Smooth muscle cell (in vitro differentiated cells): Measurements from ENCODE around the gene ZBTB16. TPM values are rescaled to one million over a fixed set of nuclear protein-coding genes. Genes with fewer than 3 reads are reported as not detected.

Experiments used
- DNase-seq: peaks from one replicate; lab custom pipeline; 2025; ENCODE audit not compliant: unreplicated experiment; lab: John Stamatoyannopoulos, UW
- H2AFZ ChIP-seq: fragments of 200-600 bp; sonication (generic); 2 replicates; pipeline ENCODE4 v1.6.0; 2016; ENCODE audit warnings: antibody characterized with exemption, low read depth, mild to moderate bottlenecking
- H3F3A ChIP-seq: fragments of 200-600 bp; sonication (generic); 2 replicates; pipeline ENCODE4 v1.6.0; 2017; ENCODE audit warnings: antibody characterized with exemption, low read depth
- H3K27ac ChIP-seq: fragments of 200-600 bp; sonication (generic); 2 replicates; pipeline ENCODE4 v1.5.1; 2016; ENCODE audit warnings: low read depth, mild to moderate bottlenecking
- H3K27me3 ChIP-seq: fragments of 200-600 bp; sonication (generic); 2 replicates; pipeline ENCODE4 v1.6.1; 2016; ENCODE audit warnings: low read depth, mild to moderate bottlenecking
- H3K36me3 ChIP-seq: fragments of 200-600 bp; sonication (generic); 2 replicates; pipeline ENCODE4 v1.5.1; 2016; ENCODE audit warnings: low read depth
- H3K4me1 ChIP-seq: fragments of 200-600 bp; sonication (generic); 2 replicates; pipeline ENCODE4 v1.5.1; 2016; ENCODE audit warnings: low read depth
- H3K4me2 ChIP-seq: fragments of 200-600 bp; sonication (generic); 2 replicates; pipeline ENCODE4 v1.6.0; 2016; ENCODE audit warnings: mild to moderate bottlenecking
- H3K4me3 ChIP-seq: fragments of 200-600 bp; sonication (generic); 2 replicates; pipeline ENCODE4 v1.5.1; 2016; ENCODE audit warnings: mild to moderate bottlenecking
- H3K79me2 ChIP-seq: fragments of 200-600 bp; sonication (generic); 2 replicates; pipeline ENCODE4 v1.6.0; 2016; ENCODE audit warnings: low read depth, mild to moderate bottlenecking
- H3K9ac ChIP-seq: fragments of 200-600 bp; sonication (generic); 2 replicates; pipeline ENCODE4 v1.6.0; 2016; ENCODE audit warnings: low read depth
- H3K9me3 ChIP-seq: fragments of 200-600 bp; sonication (generic); replicated peaks from 2 replicates; pipeline ENCODE4 v1.5.1; 2016; ENCODE audit warnings: low read depth
- H4K20me1 ChIP-seq: fragments of 200-600 bp; sonication (generic); 2 replicates; pipeline ENCODE4 v1.6.0; 2016; ENCODE audit warnings: low read depth
- CTCF ChIP-seq: fragments of 200-600 bp; sonication (generic); IDR thresholded peaks from 2 replicates; pipeline ENCODE4 v1.5.1; 2017; ENCODE audit warnings: borderline replicate concordance, mild to moderate bottlenecking, antibody characterized with exemption; ENCODE audit not compliant: insufficient read depth, poor library complexity, severe bottlenecking
- whole genome bisulfite sequencing: methylation state at CpG from one replicate; pipeline ENCODE4 v1.1.7; 2016; ENCODE audit warnings: low lambda C conversion rate; 5-methylcytosine and 5-hydroxymethylcytosine counted together
- polyA plus RNA-seq: library from polyadenylated mRNA; unstranded; fragments of >200 nt; fragmentation: Nextera tagmentation; extraction: Ambion mirVana; gene quantifications from 2 replicates; pipeline ENCODE4 v1.2.1, GENCODE V29; 2016
- total RNA-seq: library from RNA; depleted of rRNA; stranded (reverse); fragments of >200 nt; gene quantifications from 2 replicates; pipeline ENCODE4 v1.2.3, GENCODE V29; 2014

The ZBTB16 gene
- total and polyA plus RNA-seq, 2 experiments from 2014 or later: not detected

- Histone ChIP-seq H3K9ac (no peak overlapping the region), H3K4me2 (no peak overlapping the region), H3F3A (no peaks in the 10 kb centered on the region), H3K36me3 (no peaks in the 10 kb centered on the region), H3K4me1 (no peaks in the 10 kb centered on the region), H3K27me3 (peaks cover 60% of the 10 kb centered on the region), H3K79me2 (no peaks in the 10 kb centered on the region), H4K20me1 (no peaks in the 10 kb centered on the region), H3K27ac (no peak overlapping the region), H2AFZ (no peak overlapping the region), H3K9me3 (no peaks in the 10 kb centered on the region), H3K4me3 (no peak overlapping the region)
- DNase-seq: no peak
- WGBS: 91% methylated on average over 3 of the region's 3 CpGs
- no peak for TF ChIP-seq CTCF
Observed at GRCh38 chr11:114273071-114273470, 213.6 kb downstream of the ZBTB16 start.

- H3F3A ChIP-seq: no peaks in the 10 kb centered on the region
- no peak overlapping the region for H3K27ac ChIP-seq
- H3K79me2 ChIP-seq: no peaks in the 10 kb centered on the region
- no peaks in the 10 kb centered on the region for H3K36me3 ChIP-seq
- no peak for DNase-seq
- TF ChIP-seq CTCF: no peak
- H3K9ac ChIP-seq: no peak overlapping the region
- H3K4me1 ChIP-seq: no peaks in the 10 kb centered on the region
- 79% methylated on average over 5 of the region's 5 CpGs for WGBS
- H3K9me3 ChIP-seq: no peaks in the 10 kb centered on the region
- H2AFZ ChIP-seq: no peak overlapping the region
- no peaks in the 10 kb centered on the region for H4K20me1 ChIP-seq
- peaks cover 60% of the 10 kb centered on the region for H3K27me3 ChIP-seq
- H3K4me2 ChIP-seq: no peak overlapping the region
- H3K4me3 ChIP-seq: no peak overlapping the region
Observed at GRCh38 chr11:114273890-114274635, 214.6 kb downstream of the ZBTB16 start.

GRCh38 chr11:114274637-114275036, 215.1 kb downstream of the ZBTB16 start:
- no peaks in the 10 kb centered on the region for H3K9me3 ChIP-seq
- H3K4me3 ChIP-seq: no peak overlapping the region
- no peak for DNase-seq
- no peaks in the 10 kb centered on the region for H4K20me1 ChIP-seq
- 78% methylated on average over 3 of the region's 3 CpGs for WGBS
- H3K27me3 ChIP-seq: peaks cover 60% of the 10 kb centered on the region
- no peak overlapping the region for H3K4me2 ChIP-seq
- no peaks in the 10 kb centered on the region for H3K79me2 ChIP-seq
- H3K36me3 ChIP-seq: no peaks in the 10 kb centered on the region
- H3F3A ChIP-seq: no peaks in the 10 kb centered on the region
- no peak overlapping the region for H2AFZ ChIP-seq
- no peak for TF ChIP-seq CTCF
- H3K27ac ChIP-seq: no peak overlapping the region
- H3K4me1 ChIP-seq: no peaks in the 10 kb centered on the region
- H3K9ac ChIP-seq: no peak overlapping the region

- Histone ChIP-seq H4K20me1 (no peaks in the 10 kb centered on the region), H3K4me3 (no peak overlapping the region), H3K9ac (no peak overlapping the region), H3K9me3 (no peaks in the 10 kb centered on the region), H3K36me3 (no peaks in the 10 kb centered on the region), H3K4me1 (no peaks in the 10 kb centered on the region), H3K4me2 (no peak overlapping the region), H2AFZ (no peak overlapping the region), H3K79me2 (no peaks in the 10 kb centered on the region), H3K27me3 (peaks cover 60% of the 10 kb centered on the region), H3F3A (no peaks in the 10 kb centered on the region), H3K27ac (no peak overlapping the region)
- 90% methylated on average over 3 of the region's 3 CpGs for WGBS
- no peak for TF ChIP-seq CTCF
- no peak for DNase-seq
Observed at GRCh38 chr11:114275280-114275679, 215.8 kb downstream of the ZBTB16 start.
